ENCODE data around the gene IL12A.

IL12A gene

GRCh38 chr3:159988617-159989271, at the start of gene IL12A:
Gene IL12A, plus strand, starts transcription at chr3:159988835.
- DNase-seq: no peak

- DNase-seq: no peak
Measured at GRCh38 chr3:159941038-159942000, 47.3 kb upstream of the IL12A start.

- DNase-seq: no peak
Measured at GRCh38 chr3:159944781-159945180, 43.9 kb upstream of the IL12A start.

GRCh38 chr3:159945930-159946329, 42.7 kb upstream of the IL12A start:
- DNase-seq: no peak

- DNase-seq: no peak
Measured at GRCh38 chr3:159947220-159947619, 41.4 kb upstream of the IL12A start.

- no peak for DNase-seq
Measured at GRCh38 chr3:159948429-159949144, 40.0 kb upstream of the IL12A start.

GRCh38 chr3:159950156-159950898, 38.3 kb upstream of the IL12A start:
- DNase-seq: no peak

GRCh38 chr3:159951540-159951939, 37.1 kb upstream of the IL12A start:
- no peak for DNase-seq

- no peak for DNase-seq
Measured at GRCh38 chr3:159953325-159954085, 35.1 kb upstream of the IL12A start.

GRCh38 chr3:159960188-159961148, 28.2 kb upstream of the IL12A start:
- no peak for DNase-seq

GRCh38 chr3:159964166-159964973, 24.3 kb upstream of the IL12A start:
- no peak for DNase-seq

GRCh38 chr3:159971311-159971710, 17.3 kb upstream of the IL12A start:
- DNase-seq: no peak

- DNase-seq: no peak
Measured at GRCh38 chr3:159977295-159977694, 11.3 kb upstream of the IL12A start.

- DNase-seq: no peak
Measured at GRCh38 chr3:159978353-159978752, 10.3 kb upstream of the IL12A start.

- DNase-seq: no peak
Measured at GRCh38 chr3:159978918-159979703, 9.5 kb upstream of the IL12A start.

GRCh38 chr3:159982442-159982974, 6.1 kb upstream of the IL12A start:
- no peak for DNase-seq

GRCh38 chr3:159987291-159987711, 1.3 kb upstream of the IL12A start:
- no peak for DNase-seq
